HG03432 (cell line): ENCODE data around the gene B4GALT5.
A peak's percentile ranks its signal among the peaks of the same experiment; 100 is the strongest.
"Not testable (repeated sequence)": the region's sequence is repeated elsewhere in the genome, so short reads cannot be mapped to it uniquely, and the experiment has no call there.

Experiments
- ATAC-seq: cut with Tn5 transposase; IDR thresholded peaks from one replicate; pipeline ENCODE4 v1.9.1; 2021; ENCODE audit warnings: mild to moderate bottlenecking, moderate library complexity; ENCODE audit not compliant: unreplicated experiment

The B4GALT5 gene, protein sequence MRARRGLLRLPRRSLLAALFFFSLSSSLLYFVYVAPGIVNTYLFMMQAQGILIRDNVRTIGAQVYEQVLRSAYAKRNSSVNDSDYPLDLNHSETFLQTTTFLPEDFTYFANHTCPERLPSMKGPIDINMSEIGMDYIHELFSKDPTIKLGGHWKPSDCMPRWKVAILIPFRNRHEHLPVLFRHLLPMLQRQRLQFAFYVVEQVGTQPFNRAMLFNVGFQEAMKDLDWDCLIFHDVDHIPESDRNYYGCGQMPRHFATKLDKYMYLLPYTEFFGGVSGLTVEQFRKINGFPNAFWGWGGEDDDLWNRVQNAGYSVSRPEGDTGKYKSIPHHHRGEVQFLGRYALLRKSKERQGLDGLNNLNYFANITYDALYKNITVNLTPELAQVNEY

GRCh38 chr20:49713753-49714712 is at the start of gene B4GALT5:
Gene B4GALT5, minus strand, starts transcription at chr20:49713878. Its CDS starts 188 bp downstream, at chr20:49713690.
- peak; percentile 90 for ATAC-seq

DNA sequence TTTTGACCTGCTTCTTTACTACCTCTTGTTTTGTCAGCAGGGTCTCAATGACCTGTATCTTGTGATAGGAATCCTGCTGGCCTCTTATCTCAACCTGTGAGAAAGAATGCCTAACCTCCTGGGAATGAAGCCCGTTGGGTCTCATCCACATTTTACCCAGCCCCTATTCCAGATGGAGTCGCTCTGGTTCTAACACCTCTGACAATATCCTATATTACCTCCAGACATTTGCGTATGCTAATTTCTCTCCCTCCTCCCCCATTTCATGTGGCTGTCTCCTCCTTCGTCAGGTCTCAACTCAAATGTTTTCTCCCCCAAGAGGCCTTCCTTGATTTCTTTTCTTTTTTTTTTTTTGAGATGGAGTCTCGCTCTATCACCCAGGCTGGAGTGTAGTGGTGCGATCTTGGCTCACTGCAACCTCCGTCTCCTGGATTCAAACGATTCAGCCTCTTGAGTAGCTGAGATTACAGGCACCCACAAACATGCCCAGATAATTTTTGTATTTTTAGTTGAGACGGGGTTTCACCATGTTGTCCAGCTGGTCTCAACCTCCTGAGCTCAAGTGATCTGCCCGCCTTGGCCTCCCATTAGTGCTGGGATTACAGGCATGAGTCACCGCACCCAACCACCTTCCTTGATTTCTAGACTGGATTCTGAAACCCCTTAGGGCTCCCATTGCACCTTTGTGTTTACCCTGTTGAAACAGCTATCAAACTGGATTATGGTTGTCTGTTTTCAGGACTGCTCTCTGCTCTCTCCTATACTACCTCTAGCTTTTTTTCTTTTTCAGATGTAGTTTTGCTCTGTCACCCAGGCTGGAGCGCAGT is 49.5 kb upstream of the B4GALT5 start:
- no peak for ATAC-seq

GRCh38 chr20:49761888-49762287 is 48.2 kb upstream of the B4GALT5 start:
- not testable (repeated sequence) for ATAC-seq

DNA sequence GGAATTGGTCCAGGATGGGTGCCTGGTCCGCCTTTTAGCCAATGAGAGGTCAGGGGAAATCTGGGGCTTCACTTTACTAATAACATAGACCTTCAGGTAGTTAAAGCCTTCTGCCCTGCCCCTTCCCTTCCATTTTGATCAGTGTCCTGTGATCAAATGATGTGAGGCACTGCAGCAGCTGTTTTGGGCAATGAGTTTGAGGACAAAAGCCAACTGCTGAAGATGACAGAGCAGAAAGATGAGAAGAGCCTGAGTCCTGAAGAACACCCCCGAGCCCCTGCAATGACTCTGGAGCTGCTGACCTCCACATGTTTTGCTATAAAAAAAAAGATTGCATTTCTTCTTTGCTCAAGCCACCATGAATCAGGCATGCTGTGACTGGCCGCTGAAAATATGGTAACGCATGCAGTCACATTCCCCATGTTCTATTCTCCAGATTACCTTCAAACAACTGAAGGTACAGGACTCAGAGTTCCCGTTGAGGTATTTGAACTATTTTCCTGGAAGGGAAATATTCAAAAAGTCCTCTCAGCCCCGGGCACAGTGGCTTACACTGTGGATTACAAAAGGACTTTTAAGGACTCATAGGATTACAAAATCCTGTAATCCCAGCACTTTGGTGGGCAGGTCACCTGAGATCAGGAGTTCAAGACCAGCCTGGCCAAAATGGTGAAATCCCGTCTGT is 45.7 kb upstream of the B4GALT5 start:
- ATAC-seq: no peak

- no peak for ATAC-seq
These were observed 45.1 kb upstream of the B4GALT5 start for GRCh38 chr20:49758781-49759180.

- ATAC-seq: no peak
These were observed 43.9 kb upstream of the B4GALT5 start for GRCh38 chr20:49757597-49757996.

- no peak for ATAC-seq
These were observed 42.6 kb upstream of the B4GALT5 start for GRCh38 chr20:49756241-49756640.

- no peak for ATAC-seq
These were observed 40.9 kb upstream of the B4GALT5 start for GRCh38 chr20:49754596-49754995.

- no peak for ATAC-seq
These were observed 39.5 kb upstream of the B4GALT5 start for GRCh38 chr20:49753133-49753532.

GRCh38 chr20:49752201-49752903 is 38.7 kb upstream of the B4GALT5 start:
- no peak for ATAC-seq

DNA sequence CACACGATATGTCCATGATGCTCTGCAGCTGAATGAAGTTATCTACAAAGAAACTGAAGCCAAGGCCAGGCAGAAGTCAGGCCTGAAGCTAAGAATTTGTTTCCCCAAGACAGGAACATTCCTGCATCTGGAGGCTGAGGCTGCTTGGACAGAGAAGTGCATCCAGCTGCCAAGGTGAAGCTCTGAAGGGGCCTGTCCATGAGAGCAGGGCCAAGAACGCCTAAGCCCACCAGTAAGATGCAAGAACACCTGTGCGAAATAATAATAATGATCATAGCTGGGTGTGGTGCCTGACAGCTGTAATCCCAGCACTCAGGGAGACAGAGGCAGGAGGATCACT is 37.7 kb upstream of the B4GALT5 start:
- peak; percentile 2 for ATAC-seq

GRCh38 chr20:49750611-49751396 is 37.1 kb upstream of the B4GALT5 start:
- ATAC-seq: peak; percentile 74

DNA sequence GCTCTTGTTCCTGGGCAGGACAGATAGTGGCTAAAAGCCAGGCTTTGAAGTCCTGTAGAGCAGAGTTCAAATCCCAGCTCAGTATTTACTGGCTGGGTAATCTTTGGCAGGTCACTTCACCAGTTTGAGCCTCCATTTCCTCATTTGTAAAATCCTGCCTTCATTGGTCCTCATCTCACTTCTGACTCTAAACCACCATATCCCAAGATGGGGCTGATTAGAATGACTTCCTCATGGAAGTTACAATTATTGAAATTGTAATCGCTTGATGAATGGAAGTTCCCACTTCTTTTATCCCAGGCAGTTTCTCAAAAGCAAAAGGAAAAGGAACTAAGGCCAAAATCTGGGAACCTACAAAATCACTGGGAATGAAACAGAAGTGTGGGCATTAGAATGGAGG is 35.9 kb upstream of the B4GALT5 start:
- ATAC-seq: no peak

GRCh38 chr20:49748525-49748838 is 34.8 kb upstream of the B4GALT5 start:
- ATAC-seq: no peak

GRCh38 chr20:49747707-49748524 is 34.2 kb upstream of the B4GALT5 start:
- ATAC-seq: no peak

DNA sequence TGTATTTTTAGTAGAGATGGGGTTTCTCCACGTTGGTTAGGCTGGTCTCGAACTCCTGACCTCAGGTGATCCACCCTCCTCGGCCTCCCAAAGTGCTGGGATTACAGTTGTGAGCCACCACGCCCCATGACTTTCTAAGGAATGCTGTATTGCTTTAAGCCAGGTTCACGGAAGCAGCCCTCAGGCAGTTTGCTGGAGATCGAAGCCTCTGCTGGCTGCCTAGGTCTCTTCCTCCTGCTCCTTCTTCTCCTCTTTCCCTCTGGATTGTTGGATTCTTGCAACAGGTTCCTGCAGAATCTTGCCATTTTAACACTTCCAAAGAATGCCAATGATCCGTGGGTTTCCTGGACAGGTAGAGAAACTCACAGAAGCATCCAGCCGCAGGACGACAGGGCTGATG is 29.3 kb upstream of the B4GALT5 start:
- ATAC-seq: no peak

DNA sequence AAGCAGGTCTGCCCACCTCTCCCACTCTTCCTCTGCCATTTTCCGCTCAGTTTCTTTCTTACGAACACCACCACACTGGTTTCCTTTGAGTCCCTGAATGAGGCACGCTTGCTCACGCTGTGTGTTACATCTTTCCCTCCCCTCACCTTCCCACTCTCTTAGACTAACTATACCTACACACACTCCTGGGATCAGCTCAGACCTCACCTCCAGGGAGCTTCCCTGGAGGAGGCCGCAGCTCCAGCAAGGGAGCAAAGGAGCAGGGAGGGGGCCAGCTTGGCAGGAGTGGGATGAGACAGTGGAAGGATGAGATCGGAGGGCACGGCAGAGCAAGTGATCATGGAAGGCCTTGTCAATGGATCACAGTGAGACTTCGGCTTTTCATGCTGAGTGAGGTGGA is 28.3 kb upstream of the B4GALT5 start:
- ATAC-seq: no peak

GRCh38 chr20:49740807-49741206 is 27.1 kb upstream of the B4GALT5 start:
- ATAC-seq: no peak
